NCI-H526 (cell line): ENCODE measurements around the gene CAMSAP3.
A peak's percentile ranks its signal among the peaks of the same experiment; 100 is the strongest.

Experiments used
- DNase-seq, 2 experiments: peaks; one replicate each; lab custom pipeline; 2025; lab: John Stamatoyannopoulos, UW

CAMSAP3 gene

GRCh38 chr19:7632340-7633203 is 36.9 kb downstream of the CAMSAP3 start:
- no peak for DNase-seq

- no peak for DNase-seq
These were observed 38.0 kb downstream of the CAMSAP3 start, which contains the start of gene PCP2 for GRCh38 chr19:7633698-7634097. PCP2 (minus strand) TSS chr19:7633719; CDS start chr19:7633457, 262 bp downstream.

- DNase-seq: no peak
These were observed 40.0 kb downstream of the CAMSAP3 start for GRCh38 chr19:7635670-7636069.

GRCh38 chr19:7636317-7636690 is 40.6 kb downstream of the CAMSAP3 start:
- no peak for DNase-seq

- DNase-seq: peak; percentile 22 to 80
These were observed 41.2 kb downstream of the CAMSAP3 start, which contains the start of gene STXBP2 for GRCh38 chr19:7636691-7637373. STXBP2 (plus strand) TSS chr19:7637110; CDS start chr19:7637150, 40 bp downstream.

- DNase-seq: no peak
These were observed 42.0 kb downstream of the CAMSAP3 start for GRCh38 chr19:7637374-7638256.

- no peak for DNase-seq
These were observed 43.3 kb downstream of the CAMSAP3 start for GRCh38 chr19:7638802-7639465.

GRCh38 chr19:7639863-7640348 is 44.2 kb downstream of the CAMSAP3 start:
- no peak for DNase-seq

GRCh38 chr19:7640803-7641202 is 45.1 kb downstream of the CAMSAP3 start:
- no peak for DNase-seq

- no peak for DNase-seq
These were observed 45.9 kb downstream of the CAMSAP3 start for GRCh38 chr19:7641290-7642276.

GRCh38 chr19:7642295-7643030 is 46.8 kb downstream of the CAMSAP3 start:
- no peak for DNase-seq

- no peak for DNase-seq
These were observed 47.4 kb downstream of the CAMSAP3 start for GRCh38 chr19:7643031-7643415.

GRCh38 chr19:7643629-7644549 is 48.2 kb downstream of the CAMSAP3 start:
- DNase-seq: peak in 1 of 2 experiments; percentile 27

GRCh38 chr19:7644550-7644877 is 48.9 kb downstream of the CAMSAP3 start:
- no peak for DNase-seq

- no peak for DNase-seq
These were observed 49.5 kb downstream of the CAMSAP3 start for GRCh38 chr19:7645163-7645562.

GRCh38 chr19:7645656-7646425 is 50.2 kb downstream of the CAMSAP3 start:
- no peak for DNase-seq

GRCh38 chr19:7646426-7646700 is 50.7 kb downstream of the CAMSAP3 start:
- DNase-seq: no peak

GRCh38 chr19:7647156-7647555 is 51.5 kb downstream of the CAMSAP3 start:
- DNase-seq: no peak
